H1 (cell line): ENCODE measurements around the gene PINLYP. TPM values are rescaled to one million over a fixed set of nuclear protein-coding genes. Genes with fewer than 3 reads are reported as not detected.

Experiments used
- CTCF ChIA-PET: fragments of 300-600 bp; sonication (Branson Sonifier 250); formaldehyde crosslinking; loops from one replicate; lab custom pipeline; 2021; ENCODE audit not compliant: partially characterized antibody; lab: Charles Lee
- POLR2A ChIA-PET: fragments of 300-600 bp; sonication (Branson Sonifier 250); formaldehyde crosslinking; loops from one replicate; lab custom pipeline; 2021; ENCODE audit warnings: inconsistent platforms; ENCODE audit not compliant: partially characterized antibody; lab: Charles Lee
- DNase-seq, 2 experiments: peaks; one replicate each; pipeline versions ENCODE4 v3.0.0 to v3.0.0-alpha.2; 2010 to 2022; ENCODE audit warnings: low spot score in 2 of 2, low read depth in 1 of 2, mixed read lengths in 1 of 2
- FAIRE-seq: peaks from 2 replicates; lab custom pipeline; 2011; peaks lifted over from hg19 to GRCh38; lab: Jason Lieb, UNC
- H2AFZ ChIP-seq: 2 replicates; pipeline ENCODE4 v1.8.1; 2012; ENCODE audit warnings: low read length, inconsistent platforms
- H2AK5ac ChIP-seq: 2 replicates; pipeline ENCODE4 v1.6.1; 2013; ENCODE audit warnings: low read depth, low read length
- H2BK120ac ChIP-seq: replicated peaks from 2 replicates; pipeline ENCODE3; 2013; ENCODE audit warnings: low read depth, low read length, inconsistent platforms
- H2BK12ac ChIP-seq: 2 replicates; pipeline ENCODE4 v1.6.1; 2013; ENCODE audit warnings: low read depth, low read length
- H2BK15ac ChIP-seq: 2 replicates; pipeline ENCODE4 v1.6.1; 2013; ENCODE audit warnings: low read length
- H2BK20ac ChIP-seq: 2 replicates; pipeline ENCODE4 v1.6.1; 2013; ENCODE audit warnings: low read length
- H2BK5ac ChIP-seq: 2 replicates; pipeline ENCODE4 v1.6.1; 2013; ENCODE audit warnings: low read depth, low read length
- H3K14ac ChIP-seq: 2 replicates; pipeline ENCODE4 v1.6.1; 2013; ENCODE audit warnings: inconsistent platforms; ENCODE audit not compliant: insufficient read length
- H3K18ac ChIP-seq: 2 replicates; pipeline ENCODE4 v1.6.1; 2013; ENCODE audit warnings: low read length; ENCODE audit errors: extremely low read depth
- H3K23ac ChIP-seq: 2 replicates; pipeline ENCODE4 v1.6.1; 2013; ENCODE audit warnings: inconsistent platforms; ENCODE audit not compliant: insufficient read length
- H3K23me2 ChIP-seq: 2 replicates; pipeline ENCODE4 v1.6.1; 2013; ENCODE audit warnings: low read depth, low read length
- H3K27ac ChIP-seq: 2 replicates; pipeline ENCODE4 v1.6.1; 2011; ENCODE audit warnings: low read depth, low read length, inconsistent platforms
- H3K27me3 ChIP-seq, 4 experiments: replicated peaks in 1 of 4; 1 replicate in 1 of 4; 2 replicates in 3 of 4; pipeline versions ENCODE4 v1.6.1 to v1.8.1; 2011 to 2013; ENCODE audit warnings: low read length in 3 of 4, mild to moderate bottlenecking in 3 of 4, inconsistent platforms in 2 of 4, mixed read lengths in 2 of 4, moderate library complexity in 1 of 4; ENCODE audit not compliant: control insufficient read depth in 3 of 4, insufficient read depth in 3 of 4; ENCODE audit errors: extremely low read depth in 1 of 4
- H3K36me3 ChIP-seq, 4 experiments: 2 replicates each; pipeline versions ENCODE4 v1.6.1 to v1.8.1; 2011 to 2013; ENCODE audit warnings: mild to moderate bottlenecking in 4 of 4, low read length in 3 of 4, moderate library complexity in 2 of 4, control low read depth in 1 of 4, inconsistent platforms in 1 of 4; ENCODE audit not compliant: insufficient read depth in 4 of 4, control insufficient read depth in 2 of 4
- H3K4ac ChIP-seq: replicated peaks from 2 replicates; pipeline ENCODE3; 2013; ENCODE audit warnings: low read length, low read depth, mixed read lengths, inconsistent platforms; ENCODE audit not compliant: insufficient read length
- H3K4me1 ChIP-seq, 4 experiments: replicated peaks in 1 of 4; 1 replicate in 1 of 4; 2 replicates in 3 of 4; pipeline versions ENCODE4 v1.6.1 to v1.8.1; 2011 to 2013; ENCODE audit warnings: low read length in 3 of 4, inconsistent platforms in 2 of 4, mixed read lengths in 1 of 4; ENCODE audit not compliant: insufficient read depth in 4 of 4, control insufficient read depth in 3 of 4
- H3K4me2 ChIP-seq, 2 experiments: 2 replicates each; pipeline versions ENCODE4 v1.6.1 to v1.8.1; 2011 to 2013; ENCODE audit warnings: low read depth in 2 of 2, low read length in 2 of 2, control low read depth in 1 of 2, inconsistent platforms in 1 of 2, mild to moderate bottlenecking in 1 of 2; ENCODE audit not compliant: insufficient read depth in 1 of 2
- H3K4me3 ChIP-seq, 4 experiments: fragments of 200-600, 300-600 bp in 1 of 4; sonication (generic), shearing (Covaris generic), sonication (Bioruptor Twin) in 1 of 4; 2 replicates each; pipeline versions ENCODE4 v1.5.1 to v1.8.1; 2011 to 2016; ENCODE audit warnings: low read length in 4 of 4, low read depth in 3 of 4, control low read depth in 2 of 4, inconsistent platforms in 2 of 4, mild to moderate bottlenecking in 2 of 4, mixed read lengths in 1 of 4, moderate library complexity in 1 of 4; ENCODE audit not compliant: insufficient read depth in 2 of 4; ENCODE audit errors: extremely low read depth in 1 of 4
- H3K56ac ChIP-seq: replicated peaks from 2 replicates; pipeline ENCODE3; 2013; ENCODE audit warnings: low read depth, mild to moderate bottlenecking, mixed read lengths, low read length, inconsistent platforms; ENCODE audit not compliant: insufficient read length
- H3K79me1 ChIP-seq: 2 replicates; pipeline ENCODE4 v1.6.1; 2013; ENCODE audit warnings: low read depth, low read length, control low read depth
- H3K79me2 ChIP-seq, 2 experiments: 2 replicates each; pipeline versions ENCODE4 v1.6.1 to v1.8.1; 2012 to 2013; ENCODE audit warnings: low read length in 2 of 2, mild to moderate bottlenecking in 2 of 2, inconsistent platforms in 1 of 2; ENCODE audit not compliant: insufficient read depth in 2 of 2, control insufficient read depth in 1 of 2
- H3K9ac ChIP-seq, 4 experiments: replicated peaks in 1 of 4; 1 replicate in 1 of 4; 2 replicates in 3 of 4; pipeline versions ENCODE4 v1.6.1 to v1.8.1; 2011 to 2013; ENCODE audit warnings: low read depth in 3 of 4, low read length in 3 of 4, control low read depth in 2 of 4, mild to moderate bottlenecking in 2 of 4, moderate library complexity in 2 of 4, inconsistent platforms in 1 of 4; ENCODE audit errors: extremely low read depth in 1 of 4
- H3K9me3 ChIP-seq, 2 experiments: 2 replicates each; pipeline versions ENCODE4 v1.6.1 to v1.8.1; 2012 to 2013; ENCODE audit warnings: mild to moderate bottlenecking in 2 of 2, moderate library complexity in 2 of 2, control low read depth in 1 of 2, inconsistent platforms in 1 of 2, low read depth in 1 of 2, low read length in 1 of 2, mixed read lengths in 1 of 2; ENCODE audit not compliant: insufficient read depth in 2 of 2
- H4K20me1 ChIP-seq, 2 experiments: replicated peaks in 1 of 2; 2 replicates each; pipeline versions ENCODE3 to v1.8.1; 2011 to 2013; ENCODE audit warnings: inconsistent platforms in 2 of 2, low read length in 2 of 2, mild to moderate bottlenecking in 1 of 2; ENCODE audit not compliant: insufficient read depth in 2 of 2, control insufficient read depth in 1 of 2
- H4K5ac ChIP-seq: 2 replicates; pipeline ENCODE4 v1.6.1; 2013; ENCODE audit warnings: low read length, low read depth, mixed read lengths, inconsistent platforms; ENCODE audit not compliant: insufficient read length
- H4K8ac ChIP-seq: 2 replicates; pipeline ENCODE4 v1.8.0; 2013; ENCODE audit warnings: mild to moderate bottlenecking, moderate library complexity, low read length, inconsistent platforms; ENCODE audit not compliant: insufficient read depth; ENCODE audit errors: extremely low read depth
- H4K91ac ChIP-seq: replicated peaks from 2 replicates; pipeline ENCODE3; 2013; ENCODE audit warnings: low read length, mixed read lengths, inconsistent platforms; ENCODE audit not compliant: insufficient read length
- SIRT6 ChIP-seq: IDR thresholded peaks from one replicate; pipeline ENCODE4 v1.7.1; 2012; ENCODE audit warnings: low read length, inconsistent platforms
- SUZ12 ChIP-seq: fragments of 200-600 bp; sonication (generic); IDR thresholded peaks from 2 replicates; pipeline ENCODE4 v1.6.1; 2012; ENCODE audit warnings: mild to moderate bottlenecking, inconsistent platforms, low read length, moderate library complexity, mixed read lengths
- TBP ChIP-seq: IDR thresholded peaks from 2 replicates; pipeline ENCODE4 v1.6.1; 2011; ENCODE audit warnings: low read depth, low read length, improper control_type of control experiment
- TEAD4 ChIP-seq: IDR thresholded peaks from 2 replicates; pipeline ENCODE4 v1.6.1; 2012; ENCODE audit warnings: low read depth, low read length, inconsistent platforms, mixed read lengths
- WGBS, 2 experiments: shearing (Covaris generic) in 1 of 2; methylation state at CpG; one replicate each; pipeline versions ENCODE4 v1.1.6 to v1.1.7; 2013 to 2015; ENCODE audit warnings: low lambda C conversion rate in 2 of 2, mixed read lengths in 2 of 2, inconsistent platforms in 1 of 2, low coverage in 1 of 2, missing lambda C conversion rate in 1 of 2; ENCODE audit not compliant: insufficient replicate concordance in 2 of 2, insufficient coverage in 1 of 2, insufficient read length in 1 of 2; ENCODE audit errors: extremely low coverage in 1 of 2, missing lambda C conversion rate in 1 of 2; 5-methylcytosine and 5-hydroxymethylcytosine counted together
- polyA plus RNA-seq, 7 experiments: library from polyadenylated mRNA; depleted of rRNA in 3 of 7; stranded (reverse) in 5 of 7; unstranded in 2 of 7; fragments of >200 nt in 5 of 7; fragments of 200-250 nt in 2 of 7; gene quantifications; 1 replicate in 5 of 7; 2 replicates in 1 of 7; 4 replicates in 1 of 7; pipeline versions ENCODE4 v1.2.1 to v1.2.3, GENCODE V29; 2011 to 2013; ENCODE audit warnings: missing spikeins in 2 of 7, mixed read lengths in 2 of 7
- total RNA-seq: library from RNA; stranded (reverse); fragmentation: NEBNext Ultra II Directional; extraction: Animal tissue kit (Norgen Biotek cat#: 25700); gene quantifications from 2 replicates; pipeline ENCODE4 v1.2.1, GENCODE V29; 2021

The PINLYP gene
- total and polyA plus RNA-seq, 2 of the 8 experiments (the other 6 are each of a cell fraction or from before 2014, with no cell fraction given), result 7.5 to 31.3 TPM

- Histone ChIP-seq H3K27me3 (no peaks in the 10 kb centered on the region), H3K23ac (no peak overlapping the region), H3K9ac (peak overlapping the region; percentile 53 to 94 (median 86)), H3K4ac (no peak overlapping the region), H3K4me1 (peaks cover 2 to 6% (median 3%) of the 10 kb centered on the region in 4 experiments; a peak in 6 of 7 replicates), H4K20me1 (peaks cover 0 to 3% of the 10 kb centered on the region in 2 experiments), H2BK20ac (no peak overlapping the region), H3K4me2 (peak overlapping the region; percentile 89 to 91), H3K79me2 (peaks cover 5 to 20% of the 10 kb centered on the region in 2 experiments), H3K79me1 (peaks cover 7% of the 10 kb centered on the region), H4K8ac (no peak overlapping the region; the same call in 1 of the 2 replicates), H3K27ac (peak overlapping the region; percentile 97), H3K56ac (peak overlapping the region; percentile 44), H2BK120ac (no peak overlapping the region), H3K9me3 (no peaks in the 10 kb centered on the region), H2AFZ (0 out of 2 replicates have a peak overlapping the region, but pooled peaks have one; percentile 93), H3K36me3 (peaks cover 5 to 19% (median 13%) of the 10 kb centered on the region in 4 experiments; a peak in 6 of 8 replicates), H3K18ac (no peak overlapping the region), H2AK5ac (peak overlapping the region; percentile 61; the same call in 1 of the 2 replicates), H3K4me3 (peak overlapping the region; percentile 60 to 89 (median 76)), H2BK15ac (peak overlapping the region; percentile 48; the same call in 1 of the 2 replicates), H4K91ac (no peak overlapping the region), H3K14ac (no peak overlapping the region), H2BK12ac (no peak overlapping the region), H3K23me2 (peaks cover 16% of the 10 kb centered on the region; the same call in 1 of the 2 replicates), H4K5ac (no peak overlapping the region), H2BK5ac (no peak overlapping the region)
- ChIA-PET POLR2A (interaction anchor here (0.8 to 3.9 kb wide), 11 partner anchors 10 to 71 kb away, joined by 3 to 36 read pairs (median 4); partner anchors contain the start of genes PINLYP, XRCC1, ZNF428 and ZNF575), CTCF (interaction anchor here (0.7 to 6.5 kb wide), 10 partner anchors 9 to 285 kb away, joined by 3 to 92 read pairs (median 20); partner anchors contain the start of gene ZNF575)
- WGBS, 2 experiments, result 43% methylated on average over 7 of the region's 7 CpGs; no CpG with 5 or more reads in 1 of the 2 experiments
- DNase-seq, result no peak
- no peak for FAIRE-seq
- no peak for TF ChIP-seq TBP
- no peak for TF ChIP-seq SUZ12
- no peak for TF ChIP-seq SIRT6
- TF ChIP-seq TEAD4, result no peak
Observed at GRCh38 chr19:43596842-43597461, 21.4 kb downstream of the PINLYP start.
